RKO (cell line): ENCODE measurements around the gene MMS19.
A peak's percentile ranks its signal among the peaks of the same experiment; 100 is the strongest.
"Not testable (repeated sequence)": the region's sequence is repeated elsewhere in the genome, so short reads cannot be mapped to it uniquely, and the experiment has no call there.

ENCODE experiments used
- DNase-seq: peaks from one replicate; pipeline ENCODE4 v3.0.0-alpha.2; 2016; ENCODE audit warnings: low spot score

The MMS19 gene

GRCh38 chr10:97506199-97506991 is 8.2 kb upstream of the MMS19 start:
- no peak for DNase-seq

DNA sequence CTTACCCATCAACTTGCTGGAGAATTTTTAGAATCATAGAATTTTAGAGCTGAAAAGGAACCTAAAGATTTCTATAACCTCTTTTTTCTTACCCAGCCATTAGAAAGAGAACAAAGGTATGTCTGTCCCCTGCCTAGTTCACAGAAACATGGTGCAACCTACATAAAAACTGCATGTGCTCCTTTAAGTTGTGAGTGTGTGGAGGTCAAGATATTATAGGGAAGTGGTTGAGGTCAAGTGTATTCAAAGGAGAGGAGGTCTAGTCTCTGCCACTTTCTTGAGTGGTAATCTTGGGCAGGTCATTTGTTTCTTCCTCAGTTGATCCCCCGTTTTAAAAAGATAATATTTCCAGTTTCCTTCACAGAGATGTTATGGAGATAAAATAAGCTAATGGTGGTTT is 6.9 kb upstream of the MMS19 start:
- no peak for DNase-seq

GRCh38 chr10:97503406-97503805 is 5.2 kb upstream of the MMS19 start:
- no peak for DNase-seq

DNA sequence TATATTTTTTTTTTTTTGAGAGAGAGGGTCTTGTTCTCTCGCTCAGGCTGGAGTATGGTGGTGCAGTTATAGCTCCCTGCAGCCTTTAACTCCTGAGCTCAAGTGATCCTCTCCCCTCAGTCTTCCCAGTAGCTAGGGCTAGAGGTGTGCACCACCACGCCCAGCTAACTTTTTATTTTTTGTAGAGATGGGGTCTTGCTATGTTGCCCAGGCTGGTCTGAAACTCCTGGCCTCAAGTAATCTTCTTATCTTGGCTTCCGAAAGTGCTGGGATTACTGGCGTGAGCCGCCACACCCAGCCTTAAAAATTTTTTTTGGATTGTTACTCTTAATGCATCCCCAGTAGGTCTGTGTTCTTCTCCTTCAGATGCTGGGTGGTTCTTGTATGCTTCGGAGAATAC is 4.7 kb upstream of the MMS19 start:
- no peak for DNase-seq

- no peak for DNase-seq
Observed at GRCh38 chr10:97500297-97500575, 2.0 kb upstream of the MMS19 start.

DNA sequence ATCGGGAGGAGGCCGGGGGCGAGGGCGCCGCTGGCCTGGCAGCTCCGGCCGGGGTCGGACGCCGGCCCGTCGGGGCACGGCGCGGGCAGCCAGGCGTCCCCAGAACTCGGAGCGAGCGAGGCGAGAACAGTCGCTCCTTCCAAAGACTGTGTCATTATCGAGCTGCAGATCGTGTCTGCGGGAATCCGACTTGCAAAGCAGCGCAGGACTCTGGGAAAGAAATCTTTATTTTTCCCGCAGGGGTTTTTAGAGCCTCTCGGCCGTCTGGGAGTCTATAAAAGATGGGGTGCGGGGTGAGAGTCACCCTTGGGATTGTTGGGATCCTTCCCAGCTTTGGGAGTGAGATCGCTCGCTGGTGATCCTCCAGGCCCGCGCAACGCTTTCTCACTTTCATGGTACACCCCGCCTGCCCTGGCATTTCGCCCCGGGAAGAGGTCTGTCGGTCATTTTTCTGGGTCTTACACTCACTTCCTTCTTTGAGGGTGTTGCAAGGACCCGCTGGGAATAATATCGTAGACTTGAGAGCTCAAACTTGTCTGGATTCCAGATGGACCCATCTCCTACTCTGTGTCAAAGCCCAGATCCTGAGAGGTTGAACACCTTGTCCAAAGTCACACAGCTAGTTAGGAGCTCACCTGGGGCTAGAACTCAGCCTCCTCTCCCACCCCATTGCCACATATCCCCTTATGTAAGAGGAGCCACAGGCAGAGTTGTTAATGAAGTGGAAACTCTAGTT is 1.5 kb upstream of the MMS19 start:
- DNase-seq, result peak; percentile 62

DNA sequence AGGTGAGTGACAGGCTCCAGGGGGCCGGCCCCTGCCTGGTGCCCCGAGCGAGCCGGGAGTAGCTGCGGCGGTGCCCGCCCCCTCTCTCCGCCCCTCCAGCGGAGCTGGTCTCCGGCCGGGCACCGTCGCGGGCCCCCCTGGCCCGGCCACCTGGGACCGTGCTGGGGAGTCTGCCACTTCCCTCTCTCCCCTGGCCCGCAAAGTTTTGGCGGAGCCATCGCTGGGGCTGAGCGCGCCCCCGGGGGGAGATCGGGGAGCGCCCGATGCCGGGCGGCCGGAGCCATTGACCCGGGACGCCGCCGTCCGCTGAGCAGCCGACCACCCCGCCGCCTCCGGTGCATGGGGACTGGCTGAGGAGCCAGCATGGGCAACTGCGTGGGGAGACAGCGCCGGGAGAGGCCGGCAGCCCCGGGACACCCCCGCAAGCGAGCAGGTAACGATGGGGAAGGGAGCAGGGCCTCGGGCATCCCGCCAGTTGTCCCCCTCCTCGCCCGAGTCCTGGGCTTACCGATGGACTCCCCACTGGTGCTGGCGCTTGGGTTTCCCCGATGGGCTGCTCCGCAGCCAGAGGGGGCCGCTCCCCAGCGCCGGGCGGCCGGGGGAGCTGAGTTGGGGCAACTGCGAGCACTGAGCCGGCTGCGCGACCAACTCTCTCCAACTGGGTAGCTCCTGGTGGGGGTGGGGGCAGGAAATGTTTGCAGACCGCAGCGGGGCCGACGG is 779 bp upstream of the MMS19 start, which contains the start of gene UBTD1:
Gene UBTD1 (plus strand): TSS at position 84 of the 720 bp plus-strand sequence. CDS start 280 bp downstream, at position 364.
- peak; percentile 51 for DNase-seq

- DNase-seq, result peak; percentile 89
Observed at GRCh38 chr10:97497572-97498075, 598 bp downstream of the MMS19 start.

- no peak for DNase-seq
Observed at GRCh38 chr10:97494863-97495506, 3.2 kb downstream of the MMS19 start.

DNA sequence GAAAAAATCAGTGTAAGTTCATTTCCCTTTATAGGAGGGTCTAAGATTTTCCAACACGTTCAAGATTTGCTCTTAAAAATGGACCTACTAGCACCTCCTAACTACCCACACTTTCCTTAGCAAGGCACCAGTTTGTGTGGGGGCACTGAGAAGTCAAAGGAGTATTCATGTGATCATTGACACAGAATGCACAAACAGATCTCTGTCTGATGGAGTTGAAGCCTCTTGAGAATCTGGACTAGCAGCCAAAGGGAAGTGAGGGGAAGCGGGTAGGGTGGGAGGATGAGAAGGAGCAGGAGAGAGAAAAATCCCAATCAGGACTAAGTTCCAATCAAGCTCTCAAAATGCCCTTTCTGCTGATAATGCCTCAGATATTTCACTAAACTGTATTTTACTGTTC is 4.1 kb downstream of the MMS19 start:
- no peak for DNase-seq

GRCh38 chr10:97490592-97490991 is 7.6 kb downstream of the MMS19 start:
- no peak for DNase-seq

DNA sequence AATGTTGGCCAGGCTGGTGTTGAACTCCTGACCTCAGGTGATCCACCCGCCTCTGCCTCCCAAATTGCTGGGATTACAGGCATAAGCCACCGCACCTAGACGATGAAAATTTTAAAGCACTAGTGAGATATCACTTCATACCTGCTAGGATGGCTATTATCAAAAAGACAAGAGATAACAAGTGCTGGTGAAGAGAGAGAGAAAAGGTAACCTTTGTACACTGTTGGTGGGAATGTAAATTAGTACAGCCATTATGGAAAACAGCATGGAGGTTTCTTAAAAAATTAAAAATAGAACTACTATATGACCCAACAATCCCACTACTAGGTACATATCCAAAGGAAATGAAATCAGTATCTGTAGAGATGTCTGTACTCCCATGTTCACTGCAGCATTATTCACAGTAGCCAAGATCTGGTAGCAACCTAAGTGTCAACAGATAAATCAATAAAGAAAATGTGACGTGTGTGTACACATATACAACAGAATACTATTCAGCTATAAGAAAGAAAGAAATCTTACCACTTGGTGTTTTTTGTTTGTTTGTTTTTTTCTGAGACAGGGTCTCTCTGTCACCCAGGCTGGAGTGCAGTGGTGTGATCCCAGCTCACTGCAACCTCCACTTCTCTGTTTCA is 12.5 kb downstream of the MMS19 start:
- no peak for DNase-seq

GRCh38 chr10:97483921-97484320 is 14.3 kb downstream of the MMS19 start:
- no peak for DNase-seq

DNA sequence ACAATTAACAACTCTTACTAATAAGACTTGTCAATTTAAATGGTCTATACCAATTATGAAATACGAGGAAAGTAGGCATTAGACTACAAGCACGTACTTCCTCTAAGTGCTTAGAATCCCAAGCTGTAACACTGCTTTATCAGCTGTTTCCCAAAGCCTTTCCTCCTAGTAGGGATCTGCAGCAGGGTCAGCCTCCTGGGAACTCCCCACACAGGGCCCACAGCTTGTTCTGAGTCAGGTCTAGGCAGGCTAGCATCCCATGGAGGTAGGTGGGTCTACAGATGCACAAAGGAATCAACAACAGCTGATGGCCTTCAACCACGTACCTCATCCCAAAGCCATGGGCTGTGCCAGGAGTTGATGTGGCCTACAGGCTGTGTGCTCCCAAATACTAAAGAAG is 14.7 kb downstream of the MMS19 start:
- no peak for DNase-seq

DNA sequence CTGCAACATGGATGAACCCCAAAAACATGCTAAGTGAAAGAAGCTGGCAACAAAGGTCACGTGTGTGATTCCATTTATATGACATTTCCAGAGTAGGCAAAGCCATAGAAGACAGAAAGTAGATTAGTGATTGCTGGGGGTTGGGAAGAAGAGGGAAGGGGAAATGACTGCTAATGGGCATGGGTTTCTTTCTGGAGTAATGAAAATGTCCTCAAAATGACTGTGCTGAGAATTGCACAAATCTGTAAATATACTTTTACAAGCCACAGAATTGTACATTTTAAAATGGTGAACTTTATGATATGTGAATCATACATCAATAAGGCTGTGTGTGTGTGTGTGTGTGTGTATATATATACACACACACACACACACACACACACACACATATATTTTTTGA is 15.8 kb downstream of the MMS19 start:
- DNase-seq, result no peak

- DNase-seq, result no peak
Observed at GRCh38 chr10:97481071-97481470, 17.2 kb downstream of the MMS19 start.

- DNase-seq, result no peak
Observed at GRCh38 chr10:97479939-97480338, 18.3 kb downstream of the MMS19 start.

DNA sequence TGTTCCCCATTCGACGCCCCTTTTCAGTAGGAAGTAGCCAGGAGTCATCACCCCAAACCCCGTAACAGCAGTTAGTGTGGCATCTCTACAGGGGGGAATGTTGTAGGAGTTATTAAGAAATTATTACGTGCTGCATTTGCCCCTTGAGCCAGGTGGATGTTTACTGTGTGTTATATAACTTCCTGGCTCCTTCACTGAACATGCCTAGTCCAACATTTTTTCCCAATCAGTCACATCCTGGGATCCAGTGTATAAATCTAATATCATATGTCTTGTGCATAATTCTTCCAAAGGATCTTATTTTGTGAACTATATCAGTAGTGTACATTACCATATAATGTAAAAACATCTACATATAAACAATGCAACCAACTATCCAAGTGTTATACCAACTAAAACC is 18.8 kb downstream of the MMS19 start:
- DNase-seq, result not testable (repeated sequence)

GRCh38 chr10:97475936-97476594 is 22.2 kb downstream of the MMS19 start:
- no peak for DNase-seq

- no peak for DNase-seq
Observed at GRCh38 chr10:97474918-97475317, 23.3 kb downstream of the MMS19 start.

DNA sequence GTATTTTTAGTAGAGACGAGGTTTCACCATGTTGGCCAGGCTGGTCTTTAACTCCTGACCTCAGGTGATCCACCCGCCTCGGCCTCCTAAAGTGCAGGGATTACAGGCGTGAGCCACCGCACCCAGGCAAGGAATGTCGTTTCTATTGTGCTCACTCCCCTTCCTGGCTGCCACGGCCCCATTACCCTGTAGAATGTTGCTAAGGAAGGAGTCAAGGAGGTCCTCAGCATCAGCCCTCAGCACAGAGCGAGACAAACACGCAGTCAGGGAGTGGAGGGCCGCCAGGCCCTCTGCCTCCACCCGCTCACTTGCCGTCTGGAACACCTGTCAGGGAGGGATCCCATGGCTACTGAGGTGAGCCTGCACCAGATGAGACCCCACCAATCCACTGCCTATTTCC is 29.4 kb downstream of the MMS19 start:
- not testable (repeated sequence) for DNase-seq
